ENCODE data around the gene LRRC9. TPM values are rescaled to one million over a fixed set of nuclear protein-coding genes. Genes with fewer than 3 reads are reported as not detected.
"Not testable (repeated sequence)": the region's sequence is repeated elsewhere in the genome, so short reads cannot be mapped to it uniquely, and the experiment has no call there.

Gene LRRC9
- total RNA-seq, 1 experiment from 2014 or later, result not detected

- H3K27ac Mint-ChIP-seq (ENCODE audit: low read depth, unreplicated experiment), result no peak overlapping the region
- BruUV-seq (replicated peaks), result no TSS peak
- H3K4me3 Mint-ChIP-seq (ENCODE audit: unreplicated experiment), result no peak overlapping the region
- H3K36me3 Mint-ChIP-seq (ENCODE audit: insufficient read depth, unreplicated experiment), result no peaks in the 10 kb centered on the region
- H3K4me1 Mint-ChIP-seq (ENCODE audit: insufficient read depth, unreplicated experiment), result no peaks in the 10 kb centered on the region
- no peak for TF ChIP-seq CTCF (IDR thresholded peaks at IDR 0.05; ENCODE audit: unreplicated experiment)
- CTCF ChIA-PET, result interaction anchor here (0.6 kb wide), 1 partner anchor 52 kb away, joined by 4 read pairs; no protein-coding TSS in a partner anchor
- DNase-seq (ENCODE audit: unreplicated experiment), result peak; percentile 7
- intact Hi-C loops (cut with micrococcal nuclease), result no loop called here
- POLR2A ChIA-PET, result no interaction called here
- no peaks in the 10 kb centered on the region for H3K27me3 Mint-ChIP-seq (ENCODE audit: insufficient read depth, unreplicated experiment)
- peaks cover 23% of the 10 kb centered on the region for H3K9me3 Mint-ChIP-seq (ENCODE audit: unreplicated experiment)
Observed at GRCh38 chr14:60014402-60014801, 94.5 kb downstream of the LRRC9 start.

GRCh38 chr14:60021619-60022018 is 101.7 kb downstream of the LRRC9 start:
- Mint-ChIP-seq H3K27ac (ENCODE audit: low read depth, unreplicated experiment) (no peak overlapping the region), H3K9me3 (ENCODE audit: unreplicated experiment) (peaks cover 7% of the 10 kb centered on the region), H3K4me3 (ENCODE audit: unreplicated experiment) (no peak overlapping the region), H3K4me1 (ENCODE audit: insufficient read depth, unreplicated experiment) (no peaks in the 10 kb centered on the region), H3K27me3 (ENCODE audit: insufficient read depth, unreplicated experiment) (no peaks in the 10 kb centered on the region), H3K36me3 (ENCODE audit: insufficient read depth, unreplicated experiment) (no peaks in the 10 kb centered on the region)
- POLR2A ChIA-PET, result no interaction called here
- intact Hi-C loops (cut with micrococcal nuclease), result no loop called here
- no TSS peak for BruUV-seq (replicated peaks)
- CTCF ChIA-PET, result interaction anchor here (1.1 kb wide), 1 partner anchor 144 kb away, joined by 3 read pairs; no protein-coding TSS in a partner anchor
- TF ChIP-seq CTCF (IDR thresholded peaks at IDR 0.05; ENCODE audit: unreplicated experiment), result no peak
- DNase-seq (ENCODE audit: unreplicated experiment), result no peak

DNA sequence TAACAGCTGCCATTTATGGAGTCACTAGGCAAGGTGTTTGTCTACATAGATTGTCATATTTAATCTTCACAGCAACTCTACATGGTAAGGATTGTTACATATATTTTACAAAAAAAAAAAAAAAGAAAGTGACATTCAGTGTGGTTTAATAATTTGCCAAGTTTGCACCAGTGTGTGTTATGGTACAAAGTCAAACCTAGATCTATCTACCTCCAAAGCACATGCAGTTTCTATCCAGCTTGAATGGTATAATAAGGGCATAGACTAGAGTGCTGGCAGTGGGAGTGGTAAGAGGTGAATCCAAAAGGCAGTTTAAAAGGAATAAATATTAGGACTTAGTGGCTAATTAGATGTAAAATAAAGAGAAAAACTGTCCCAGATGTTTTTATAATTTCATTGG is 105.6 kb downstream of the LRRC9 start:
- peaks cover 7% of the 10 kb centered on the region for H3K9me3 Mint-ChIP-seq (ENCODE audit: unreplicated experiment)
- TF ChIP-seq CTCF (IDR thresholded peaks at IDR 0.05; ENCODE audit: unreplicated experiment), result no peak
- H3K4me3 Mint-ChIP-seq (ENCODE audit: unreplicated experiment), result no peak overlapping the region
- no TSS peak for BruUV-seq (replicated peaks)
- H3K27me3 Mint-ChIP-seq (ENCODE audit: insufficient read depth, unreplicated experiment), result no peaks in the 10 kb centered on the region
- no peaks in the 10 kb centered on the region for H3K4me1 Mint-ChIP-seq (ENCODE audit: insufficient read depth, unreplicated experiment)
- ChIA-PET CTCF (no interaction called here), POLR2A (interaction anchor here (0.6 kb wide), 1 partner anchor 224 kb away, joined by 3 read pairs; the partner anchor contains the start of gene PPM1A)
- H3K36me3 Mint-ChIP-seq (ENCODE audit: insufficient read depth, unreplicated experiment), result no peaks in the 10 kb centered on the region
- intact Hi-C loops (cut with micrococcal nuclease), result no loop called here
- no peak overlapping the region for H3K27ac Mint-ChIP-seq (ENCODE audit: low read depth, unreplicated experiment)
- no peak for DNase-seq (ENCODE audit: unreplicated experiment)

- CTCF ChIA-PET, result interaction anchor here (1.5 kb wide), 1 partner anchor 70 kb away, joined by 3 read pairs; no protein-coding TSS in a partner anchor
- intact Hi-C loops (cut with micrococcal nuclease), result no loop called here
- POLR2A ChIA-PET, result no interaction called here
- TF ChIP-seq CTCF (IDR thresholded peaks at IDR 0.05; ENCODE audit: unreplicated experiment), result no peak
- H3K27ac Mint-ChIP-seq (ENCODE audit: low read depth, unreplicated experiment), result no peak overlapping the region
- H3K36me3 Mint-ChIP-seq (ENCODE audit: insufficient read depth, unreplicated experiment), result no peaks in the 10 kb centered on the region
- peaks cover 14% of the 10 kb centered on the region for H3K9me3 Mint-ChIP-seq (ENCODE audit: unreplicated experiment)
- H3K27me3 Mint-ChIP-seq (ENCODE audit: insufficient read depth, unreplicated experiment), result no peaks in the 10 kb centered on the region
- BruUV-seq (replicated peaks), result no TSS peak
- no peaks in the 10 kb centered on the region for H3K4me1 Mint-ChIP-seq (ENCODE audit: insufficient read depth, unreplicated experiment)
- no peak for DNase-seq (ENCODE audit: unreplicated experiment)
- H3K4me3 Mint-ChIP-seq (ENCODE audit: unreplicated experiment), result no peak overlapping the region
Observed at GRCh38 chr14:60035177-60035576, 115.2 kb downstream of the LRRC9 start.

DNA sequence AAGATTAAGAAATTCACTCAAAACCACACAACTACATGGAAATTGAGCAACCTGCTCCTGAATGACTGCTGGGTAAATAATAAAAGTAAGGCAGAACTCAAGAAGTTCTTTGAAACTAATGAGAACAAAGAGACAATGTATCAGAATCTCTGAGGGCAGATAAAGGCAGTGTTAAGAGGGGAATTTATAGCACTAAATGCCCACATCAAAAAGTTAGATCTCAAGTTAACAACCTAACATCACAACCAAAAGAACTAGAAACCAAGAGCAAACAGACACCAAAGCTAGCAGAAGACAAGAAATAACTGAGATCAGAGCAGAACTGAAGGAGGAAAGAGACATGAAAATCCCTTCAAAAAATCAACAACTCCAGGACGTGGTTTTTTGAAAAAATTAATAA is 128.0 kb downstream of the LRRC9 start:
- POLR2A ChIA-PET; H3K4me1 Mint-ChIP-seq (ENCODE audit: insufficient read depth, unreplicated experiment); DNase-seq (ENCODE audit: unreplicated experiment); H3K27me3 Mint-ChIP-seq (ENCODE audit: insufficient read depth, unreplicated experiment); H3K27ac Mint-ChIP-seq (ENCODE audit: low read depth, unreplicated experiment); H3K36me3 Mint-ChIP-seq (ENCODE audit: insufficient read depth, unreplicated experiment); intact Hi-C loops (cut with micrococcal nuclease); H3K4me3 Mint-ChIP-seq (ENCODE audit: unreplicated experiment); BruUV-seq (replicated peaks): not testable (repeated sequence)
- peaks cover 15% of the 10 kb centered on the region for H3K9me3 Mint-ChIP-seq (ENCODE audit: unreplicated experiment)
- CTCF ChIA-PET, result interaction anchor here (0.6 kb wide), 1 partner anchor 346 kb away, joined by 3 read pairs; no protein-coding TSS in a partner anchor

All from MCF 10A (cell line).